Muscle of leg (tissue), 11 donors: Measurements from ENCODE around the gene RARA. TPM values are rescaled to one million over a fixed set of nuclear protein-coding genes. Genes with fewer than 3 reads are reported as not detected.
A peak's percentile ranks its signal among the peaks of the same experiment; 100 is the strongest.
"Not testable (repeated sequence)": the region's sequence is repeated elsewhere in the genome, so short reads cannot be mapped to it uniquely, and the experiment has no call there.

Experiments
- DNase-seq: peaks from one replicate; pipeline ENCODE4 v3.0.0; 2013
- H3K27ac ChIP-seq: one replicate; pipeline ENCODE4 v1.5.1; 2013; ENCODE audit warnings: mild to moderate bottlenecking, low read length, control low read depth
- H3K27me3 ChIP-seq: one replicate; pipeline ENCODE4 v1.6.1; 2013; ENCODE audit warnings: low read length; ENCODE audit not compliant: control insufficient read depth, insufficient read depth
- H3K36me3 ChIP-seq: one replicate; pipeline ENCODE4 v1.6.1; 2013; ENCODE audit warnings: low read length; ENCODE audit not compliant: control insufficient read depth, insufficient read depth
- H3K4me1 ChIP-seq: one replicate; pipeline ENCODE4 v1.6.1; 2013; ENCODE audit warnings: low read length; ENCODE audit not compliant: control insufficient read depth, insufficient read depth
- H3K4me3 ChIP-seq: one replicate; pipeline ENCODE4 v1.5.1; 2013; ENCODE audit warnings: low read length, control low read depth
- H3K9me3 ChIP-seq: replicated peaks from 2 replicates; pipeline ENCODE4 v1.6.1; 2013; ENCODE audit warnings: low read depth, low read length; ENCODE audit not compliant: control insufficient read depth
- WGBS: methylation state at CpG from one replicate; pipeline ENCODE4 v1.1.5; 2013; ENCODE audit warnings: missing lambda C conversion rate; ENCODE audit not compliant: insufficient coverage; 5-methylcytosine and 5-hydroxymethylcytosine counted together
- polyA plus RNA-seq, 8 donors: library from polyadenylated mRNA; unstranded; fragments of 120-200 nt; gene quantifications; one replicate each; pipeline versions ENCODE4 v1.2.1 to v1.2.3, GENCODE V29; 2013; ENCODE audit warnings: inconsistent platforms in 1 of 8, low replicate concordance in 1 of 8; ENCODE audit not compliant: insufficient read length in 8 of 8, insufficient read depth in 1 of 8
- total RNA-seq: library from RNA; stranded (reverse); fragments of 120-200 nt; gene quantifications from one replicate; pipeline ENCODE4 v1.2.4, GENCODE V29; 2013

The RARA gene
- total and polyA plus RNA-seq, 9 donors, result 28.2 to 77.2 (median 62.1) TPM

GRCh38 chr17:40375786-40376185 lies 66.8 kb downstream of the RARA start:
- not testable (repeated sequence) for H3K9me3 ChIP-seq, H3K27ac ChIP-seq, H3K4me1 ChIP-seq, H3K4me3 ChIP-seq, H3K36me3 ChIP-seq, DNase-seq, H3K27me3 ChIP-seq
- WGBS, result 79% methylated on average over 19 of the region's 21 CpGs

GRCh38 chr17:40376541-40376940 lies 67.6 kb downstream of the RARA start:
- H3K4me1 ChIP-seq, H3K36me3 ChIP-seq, DNase-seq, H3K27ac ChIP-seq, H3K27me3 ChIP-seq, H3K4me3 ChIP-seq, H3K9me3 ChIP-seq: not testable (repeated sequence)
- 88% methylated on average over 6 of the region's 6 CpGs for WGBS

- Histone ChIP-seq H3K4me1 (no peaks in the 10 kb centered on the region), H3K36me3 (no peaks in the 10 kb centered on the region), H3K4me3 (no peak overlapping the region), H3K9me3 (no peaks in the 10 kb centered on the region), H3K27me3 (no peaks in the 10 kb centered on the region), H3K27ac (no peak overlapping the region)
- WGBS, result 97% methylated on average over 5 of the region's 13 CpGs
- no peak for DNase-seq
Measured at GRCh38 chr17:40377832-40378231, 68.9 kb downstream of the RARA start.

GRCh38 chr17:40378966-40379365 lies 70.0 kb downstream of the RARA start:
- H3K36me3 ChIP-seq, result no peaks in the 10 kb centered on the region
- WGBS, result no CpG with 5 or more reads among the region's 7 CpGs
- H3K27me3 ChIP-seq, result no peaks in the 10 kb centered on the region
- no peak for DNase-seq
- H3K4me3 ChIP-seq, result no peak overlapping the region
- no peak overlapping the region for H3K27ac ChIP-seq
- no peaks in the 10 kb centered on the region for H3K4me1 ChIP-seq
- H3K9me3 ChIP-seq, result no peaks in the 10 kb centered on the region

- H3K9me3 ChIP-seq, result no peaks in the 10 kb centered on the region
- no peak for DNase-seq
- WGBS, result 100% methylated on average over 2 of the region's 4 CpGs
- no peak overlapping the region for H3K4me3 ChIP-seq
- no peaks in the 10 kb centered on the region for H3K36me3 ChIP-seq
- H3K27me3 ChIP-seq, result no peaks in the 10 kb centered on the region
- H3K4me1 ChIP-seq, result no peaks in the 10 kb centered on the region
- no peak overlapping the region for H3K27ac ChIP-seq
Measured at GRCh38 chr17:40382251-40382650, 73.3 kb downstream of the RARA start.

- WGBS, result no CpG with 5 or more reads among the region's 3 CpGs
- not testable (repeated sequence) for H3K4me1 ChIP-seq, H3K4me3 ChIP-seq, H3K36me3 ChIP-seq, H3K9me3 ChIP-seq, H3K27me3 ChIP-seq, DNase-seq, H3K27ac ChIP-seq
Measured at GRCh38 chr17:40386555-40386954, 77.6 kb downstream of the RARA start.

GRCh38 chr17:40399185-40399584 lies 90.2 kb downstream of the RARA start:
- H3K27ac ChIP-seq, result no peak overlapping the region
- no CpG with 5 or more reads among the region's 4 CpGs for WGBS
- peak; percentile 80 for DNase-seq

GRCh38 chr17:40402668-40403067 lies 93.7 kb downstream of the RARA start:
- no peak overlapping the region for H3K4me3 ChIP-seq
- no CpG with 5 or more reads among the region's 1 CpG for WGBS
- H3K4me1 ChIP-seq, result no peaks in the 10 kb centered on the region
- no peak for DNase-seq
- H3K36me3 ChIP-seq, result peaks cover 13% of the 10 kb centered on the region
- no peak overlapping the region for H3K27ac ChIP-seq
- H3K27me3 ChIP-seq, result no peaks in the 10 kb centered on the region
- no peaks in the 10 kb centered on the region for H3K9me3 ChIP-seq

More at GRCh38 chr17:40399185-40399584, 90.2 kb downstream of the RARA start:
- H3K9me3 ChIP-seq, result no peaks in the 10 kb centered on the region
- H3K4me1 ChIP-seq, result no peaks in the 10 kb centered on the region
- H3K27me3 ChIP-seq, result no peaks in the 10 kb centered on the region
- H3K36me3 ChIP-seq, result peaks cover 18% of the 10 kb centered on the region
- H3K4me3 ChIP-seq, result no peak overlapping the region

- WGBS, result 90% methylated on average over 2 of the region's 3 CpGs
- peaks cover 13% of the 10 kb centered on the region for H3K36me3 ChIP-seq
Measured at GRCh38 chr17:40404003-40404402, 95.0 kb downstream of the RARA start.

More at GRCh38 chr17:40404003-40404402, 95.0 kb downstream of the RARA start:
- Histone ChIP-seq H3K27me3 (no peaks in the 10 kb centered on the region), H3K9me3 (no peaks in the 10 kb centered on the region), H3K4me3 (no peak overlapping the region), H3K27ac (no peak overlapping the region), H3K4me1 (no peaks in the 10 kb centered on the region)
- DNase-seq, result no peak
